HCT116 (cell line): ENCODE measurements around the gene TTC24. TPM values are rescaled to one million over a fixed set of nuclear protein-coding genes. Genes with fewer than 3 reads are reported as not detected.

Experiments used
- ATAC-seq: fragments of 200-7000 bp; cut with Tn5 transposase; 2 replicates; pipeline ENCODE4 v1.9.1; 2020; ENCODE audit warnings: mild to moderate bottlenecking, moderate library complexity
- BruUV-seq: library from RNA; stranded (reverse); fragments of 400-500 nt; replicated peaks from 2 replicates; lab custom pipeline; 2021; lab: Mats Ljungman, UMichigan
- CTCF ChIA-PET: fragments of 300-600 bp; sonication (Branson Sonifier 250); formaldehyde crosslinking; loops from one replicate; lab custom pipeline; 2021; ENCODE audit warnings: antibody characterized with exemption; lab: Charles Lee
- POLR2A ChIA-PET: fragments of 300-600, 350-600 bp; sonication (Branson Sonifier 250); formaldehyde crosslinking; loops from one replicate; lab custom pipeline; 2021; ENCODE audit warnings: antibody characterized with exemption; lab: Charles Lee
- RAD21 ChIA-PET, 2 experiments: fragments of 300-600 bp; sonication (Branson Sonifier 250); formaldehyde crosslinking; loops; one replicate each; lab custom pipeline; 2023; ENCODE audit warnings: low total read pairs in 2 of 2; ENCODE audit not compliant: uncharacterized antibody in 2 of 2, unreplicated experiment in 2 of 2, low non-redundant PET in 1 of 2; lab: Charles Lee
- DNase-seq: peaks from one replicate; pipeline ENCODE4 v3.0.0-alpha.2; 2010; ENCODE audit warnings: low read depth, low spot score
- H2AFZ ChIP-seq: fragments of 200-600 bp; shearing (Covaris generic), sonication (generic); 2 replicates; pipeline ENCODE4 v1.6.1; 2017; ENCODE audit warnings: low read depth, mixed run types, mixed read lengths, antibody characterized with exemption, low read length; ENCODE audit not compliant: poor library complexity, severe bottlenecking
- H3K27ac ChIP-seq: 2 replicates; pipeline ENCODE4 v1.5.1; 2012; ENCODE audit warnings: low read depth, low read length
- H3K27me3 ChIP-seq: fragments of 200-600 bp; sonication (generic); 2 replicates; pipeline ENCODE4 v1.6.1; 2016; ENCODE audit warnings: mixed run types, low read length, mixed read lengths; ENCODE audit not compliant: insufficient read depth
- H3K36me3 ChIP-seq, 2 experiments: fragments of 200-500 bp in 1 of 2; fragments of 200-600 bp in 1 of 2; sonication (Bioruptor generic) in 1 of 2; sonication (generic) in 1 of 2; 2 replicates each; pipeline versions ENCODE4 v1.5.1 to v1.6.1; 2014 to 2016; ENCODE audit warnings: low read length in 2 of 2, inconsistent platforms in 1 of 2, mixed read lengths in 1 of 2, mixed run types in 1 of 2; ENCODE audit not compliant: insufficient read depth in 2 of 2, control insufficient read depth in 1 of 2
- H3K4me1 ChIP-seq, 2 experiments: fragments of 200-600 bp in 1 of 2; sonication (generic) in 1 of 2; 2 replicates each; pipeline versions ENCODE4 v1.5.1 to v1.6.1; 2012 to 2017; ENCODE audit warnings: low read length in 2 of 2, inconsistent platforms in 1 of 2, mild to moderate bottlenecking in 1 of 2, mixed read lengths in 1 of 2, mixed run types in 1 of 2, moderate library complexity in 1 of 2; ENCODE audit not compliant: insufficient read depth in 2 of 2, control insufficient read depth in 1 of 2
- H3K4me2 ChIP-seq: fragments of 200-600 bp; sonication (generic); 2 replicates; pipeline ENCODE4 v1.6.1; 2017; ENCODE audit warnings: mixed run types, low read length, mixed read lengths
- H3K4me3 ChIP-seq, 2 experiments: fragments of 200-600 bp in 1 of 2; sonication (generic) in 1 of 2; replicated peaks in 1 of 2; 2 replicates each; pipeline ENCODE4 v1.5.1; 2011 to 2016; ENCODE audit warnings: low read length in 2 of 2, control low read depth in 1 of 2, low read depth in 1 of 2, mild to moderate bottlenecking in 1 of 2, mixed read lengths in 1 of 2, mixed run types in 1 of 2
- H3K79me2 ChIP-seq: fragments of 200-600 bp; sonication (generic); 2 replicates; pipeline ENCODE4 v1.6.1; 2017; ENCODE audit warnings: mild to moderate bottlenecking, mixed run types, low read length, moderate library complexity, mixed read lengths; ENCODE audit not compliant: insufficient read depth
- H3K9ac ChIP-seq: fragments of 200-600 bp; sonication (generic); 2 replicates; pipeline ENCODE4 v1.6.1; 2016; ENCODE audit warnings: low read length, mixed read lengths
- H3K9me2 ChIP-seq: fragments of 200-600 bp; sonication (generic), shearing (Covaris generic); 2 replicates; pipeline ENCODE4 v1.6.1; 2017; ENCODE audit warnings: mixed run types, mild to moderate bottlenecking, moderate library complexity; ENCODE audit not compliant: insufficient read depth
- H3K9me3 ChIP-seq, 2 experiments: fragments of 200-500 bp in 1 of 2; fragments of 200-600 bp in 1 of 2; sonication (Bioruptor generic) in 1 of 2; sonication (generic) in 1 of 2; 2 replicates each; pipeline ENCODE4 v1.6.1; 2014 to 2017; ENCODE audit warnings: low read length in 2 of 2, mixed read lengths in 2 of 2, inconsistent platforms in 1 of 2, low read depth in 1 of 2, mild to moderate bottlenecking in 1 of 2, mixed run types in 1 of 2, moderate library complexity in 1 of 2; ENCODE audit not compliant: control insufficient read depth in 1 of 2, insufficient read depth in 1 of 2
- H4K20me1 ChIP-seq: fragments of 200-600 bp; sonication (generic), shearing (Covaris generic); 2 replicates; pipeline ENCODE4 v1.6.1; 2017; ENCODE audit warnings: mixed run types, mild to moderate bottlenecking, moderate library complexity; ENCODE audit not compliant: insufficient read depth
- CEBPB ChIP-seq: IDR thresholded peaks from 2 replicates; pipeline ENCODE4 v1.6.1; 2012; ENCODE audit warnings: low read depth
- EZH2 ChIP-seq: fragments of 200-600 bp; sonication (generic); IDR thresholded peaks from 2 replicates; pipeline ENCODE4 v1.6.1; 2017; ENCODE audit warnings: antibody characterized with exemption, mixed run types
- POLR2A ChIP-seq: IDR thresholded peaks from 2 replicates; pipeline ENCODE4 v1.7.0; 2011; ENCODE audit warnings: borderline replicate concordance; ENCODE audit not compliant: insufficient read depth, insufficient read length; ENCODE audit errors: extremely low read depth
- RAD21 ChIP-seq: IDR thresholded peaks from 2 replicates; pipeline ENCODE4 v1.6.1; 2012; ENCODE audit warnings: low read depth, mild to moderate bottlenecking
- SRF ChIP-seq: IDR thresholded peaks from 2 replicates; pipeline ENCODE4 v1.6.1; 2012; ENCODE audit warnings: low read depth
- intact Hi-C: fragments of 100-400 bp; cut with micrococcal nuclease; formaldehyde crosslinking; loops from 2 replicates; pipeline ENCODE4 v1.10.0; 2022
- total RNA-seq: library from RNA; stranded (reverse); gene quantifications from one replicate; pipeline ENCODE4 v1.2.1, GENCODE V29; 2021; ENCODE audit not compliant: unreplicated experiment
- TF ChIP-seq, protein P1 (sequence below), 3 experiments: fragments of 200-600 bp in 1 of 3; sonication (generic) in 1 of 3; IDR thresholded peaks in 2 of 3; conservative IDR thresholded peaks in 1 of 3; 2 replicates each; pipeline ENCODE4 v1.5.1; 2012 to 2017; ENCODE audit warnings: low read depth in 2 of 3, low read length in 2 of 3, antibody characterized with exemption in 1 of 3, borderline replicate concordance in 1 of 3, control low read depth in 1 of 3, mild to moderate bottlenecking in 1 of 3, mixed read lengths in 1 of 3, mixed run types in 1 of 3, moderate library complexity in 1 of 3; ENCODE audit not compliant: insufficient read depth in 1 of 3
- TF ChIP-seq, protein P2 (sequence below): IDR thresholded peaks from 2 replicates; pipeline ENCODE4 v1.6.1; 2012

TTC24 gene
- total RNA-seq, 1 experiment from 2014 or later = not detected

DNA sequence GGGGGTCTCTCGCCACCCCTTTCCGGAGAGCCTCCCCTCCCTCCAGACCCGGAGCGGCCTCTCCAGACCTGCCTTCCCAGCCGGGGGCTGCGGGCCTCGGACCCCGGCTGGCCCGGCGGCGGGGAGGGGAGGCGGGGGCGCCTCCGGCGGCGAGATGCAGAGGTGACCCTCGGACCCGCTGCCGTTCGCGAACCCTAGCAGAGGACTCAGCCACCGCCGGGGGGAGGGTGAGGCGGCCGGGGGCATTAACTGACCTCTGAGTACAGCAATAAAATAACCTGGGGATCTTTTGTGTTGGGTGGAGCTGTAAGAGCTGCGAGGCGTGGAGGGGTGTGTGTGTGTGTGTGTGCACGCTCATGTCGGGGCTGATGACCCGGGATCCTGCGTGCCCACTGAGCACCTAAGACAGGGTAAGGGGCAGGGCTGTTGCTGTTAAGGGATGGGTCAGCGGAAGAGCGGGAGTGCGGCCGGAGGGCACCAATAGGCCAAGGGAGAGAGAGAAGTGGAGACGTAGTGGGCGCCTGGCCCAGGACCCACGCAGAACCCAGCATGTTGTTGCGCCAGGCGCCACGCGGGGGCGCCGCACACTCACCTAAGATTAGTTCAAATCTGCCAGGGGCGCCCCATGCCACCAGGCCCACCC, 46.0 kb downstream of the TTC24 start:
- ATAC-seq = peak; percentile 80
- H3K9me3 ChIP-seq = no peaks in the 10 kb centered on the region
- intact Hi-C loops = loop anchor here (1.0 to 10.0 kb wide), 3 partner anchors 23 to 299 kb away; partner anchors contain the start of gene LRRC71
- no TSS peak for BruUV-seq
- ChIA-PET POLR2A (no interaction called here), RAD21 (interaction anchor here in 1 of 2 experiments (1.3 kb wide), 1 partner anchor 59 kb away, joined by 3 read pairs; no protein-coding TSS in a partner anchor), CTCF (interaction anchor here (0.6 to 2.4 kb wide), 4 partner anchors 51 to 80 kb away, joined by 3 to 27 read pairs (median 4); partner anchors contain the start of genes CRABP2 and NES)
- no peak overlapping the region for H3K27ac ChIP-seq
- H3K27me3 ChIP-seq = no peaks in the 10 kb centered on the region
- H2AFZ ChIP-seq = no peak overlapping the region
- peak overlapping the region; percentile 33 to 46 for H3K4me3 ChIP-seq
- DNase-seq = no peak
- H3K9ac ChIP-seq = peak overlapping the region; percentile 25; the same call in 1 of the 2 replicates
- no peaks in the 10 kb centered on the region for H3K79me2 ChIP-seq
- peaks cover 3 to 7% of the 10 kb centered on the region in 2 experiments; a peak in 2 of 4 replicates for H3K4me1 ChIP-seq
- H4K20me1 ChIP-seq = no peaks in the 10 kb centered on the region
- H3K4me2 ChIP-seq = peak overlapping the region; percentile 74
- no peaks in the 10 kb centered on the region for H3K9me2 ChIP-seq
- H3K36me3 ChIP-seq = no peaks in the 10 kb centered on the region
- no peak for TF ChIP-seq SRF
- TF ChIP-seq, protein P1, sequence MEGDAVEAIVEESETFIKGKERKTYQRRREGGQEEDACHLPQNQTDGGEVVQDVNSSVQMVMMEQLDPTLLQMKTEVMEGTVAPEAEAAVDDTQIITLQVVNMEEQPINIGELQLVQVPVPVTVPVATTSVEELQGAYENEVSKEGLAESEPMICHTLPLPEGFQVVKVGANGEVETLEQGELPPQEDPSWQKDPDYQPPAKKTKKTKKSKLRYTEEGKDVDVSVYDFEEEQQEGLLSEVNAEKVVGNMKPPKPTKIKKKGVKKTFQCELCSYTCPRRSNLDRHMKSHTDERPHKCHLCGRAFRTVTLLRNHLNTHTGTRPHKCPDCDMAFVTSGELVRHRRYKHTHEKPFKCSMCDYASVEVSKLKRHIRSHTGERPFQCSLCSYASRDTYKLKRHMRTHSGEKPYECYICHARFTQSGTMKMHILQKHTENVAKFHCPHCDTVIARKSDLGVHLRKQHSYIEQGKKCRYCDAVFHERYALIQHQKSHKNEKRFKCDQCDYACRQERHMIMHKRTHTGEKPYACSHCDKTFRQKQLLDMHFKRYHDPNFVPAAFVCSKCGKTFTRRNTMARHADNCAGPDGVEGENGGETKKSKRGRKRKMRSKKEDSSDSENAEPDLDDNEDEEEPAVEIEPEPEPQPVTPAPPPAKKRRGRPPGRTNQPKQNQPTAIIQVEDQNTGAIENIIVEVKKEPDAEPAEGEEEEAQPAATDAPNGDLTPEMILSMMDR (IDR thresholded peaks at IDR 0.05 in 2 of 3, conservative IDR thresholded peaks at IDR 0.05 in 1 of 3; ENCODE audit: borderline replicate concordance in 1 of 3, insufficient read depth in 1 of 3, low read depth in 2 of 3, low read length in 2 of 3) = peak; percentile 68 to 91 (median 84); a peak in 5 of 6 replicates
- peak; percentile 73 for TF ChIP-seq RAD21
- TF ChIP-seq EZH2 = no peak
- TF ChIP-seq CEBPB = no peak
- TF ChIP-seq, protein P2, sequence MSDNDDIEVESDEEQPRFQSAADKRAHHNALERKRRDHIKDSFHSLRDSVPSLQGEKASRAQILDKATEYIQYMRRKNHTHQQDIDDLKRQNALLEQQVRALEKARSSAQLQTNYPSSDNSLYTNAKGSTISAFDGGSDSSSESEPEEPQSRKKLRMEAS = no peak
- no peak for TF ChIP-seq POLR2A
